ENCODE measurements around the gene LPCAT1.
A peak's percentile ranks its signal among the peaks of the same experiment; 100 is the strongest.

The LPCAT1 gene

GRCh38 chr5:1494780-1495524 lies 28.8 kb downstream of the LPCAT1 start:
- no peak for DNase-seq

GRCh38 chr5:1493941-1494340 lies 29.8 kb downstream of the LPCAT1 start:
- DNase-seq = no peak

DNA sequence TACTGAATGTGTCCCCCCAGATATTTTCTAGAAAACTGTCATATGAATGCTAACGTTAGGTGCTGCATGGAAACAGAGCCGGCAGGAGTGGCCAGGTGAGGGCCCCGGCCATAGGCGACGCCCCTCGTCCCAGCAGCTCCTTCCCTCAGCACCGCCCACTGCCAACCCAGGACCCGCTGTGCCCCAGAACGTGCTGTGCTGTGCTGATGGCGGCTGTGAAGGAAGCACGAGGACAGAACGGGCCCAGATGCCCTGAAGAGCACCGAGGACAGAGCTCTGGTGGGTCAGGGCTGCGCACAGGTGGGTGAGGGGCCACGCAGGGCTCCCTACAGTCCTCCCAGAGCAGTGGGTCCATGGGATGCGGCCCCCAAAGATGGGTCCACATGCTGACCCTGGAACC lies 30.3 kb downstream of the LPCAT1 start:
- DNase-seq = no peak

GRCh38 chr5:1492757-1493156 lies 31.0 kb downstream of the LPCAT1 start:
- no peak for DNase-seq

DNA sequence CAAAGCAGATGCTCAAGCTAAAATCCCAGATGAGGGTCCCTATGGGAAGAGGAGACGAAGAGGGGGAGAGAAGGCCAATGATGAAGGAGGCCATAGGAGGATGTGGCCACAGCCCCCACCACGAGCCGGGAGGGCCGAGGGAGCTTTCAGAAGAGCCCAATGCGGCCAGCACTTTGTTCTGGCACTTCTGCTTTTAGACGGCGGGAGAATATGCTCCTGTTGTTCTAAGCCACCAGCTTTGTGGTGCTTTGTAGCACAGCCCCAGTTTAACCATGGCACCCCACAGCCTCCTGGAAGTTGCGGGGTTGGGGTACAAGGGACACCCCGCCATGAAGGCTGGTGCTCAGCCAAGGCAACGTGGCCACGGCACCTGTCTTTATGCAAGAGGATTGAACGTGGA lies 33.4 kb downstream of the LPCAT1 start:
- DNase-seq = no peak

DNA sequence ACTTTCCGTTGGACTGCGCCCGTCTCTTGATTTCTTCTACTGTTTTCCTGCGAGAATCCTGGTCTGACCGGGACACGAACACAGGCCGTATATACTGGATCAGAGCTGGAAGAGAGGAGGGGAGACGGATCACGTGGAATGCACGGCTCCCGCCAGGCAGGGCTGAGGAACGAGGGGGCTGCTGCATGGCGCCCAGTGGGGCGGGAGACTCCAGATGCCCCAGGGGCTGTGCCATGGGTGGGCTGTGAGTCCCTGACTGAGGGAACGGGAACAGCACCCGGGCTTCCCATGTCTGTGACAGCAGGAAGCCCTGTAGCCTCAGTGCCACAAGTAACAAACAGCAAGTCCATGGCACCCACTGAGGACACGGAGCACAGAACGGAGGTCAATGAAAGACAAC lies 34.0 kb downstream of the LPCAT1 start:
- DNase-seq = no peak

DNA sequence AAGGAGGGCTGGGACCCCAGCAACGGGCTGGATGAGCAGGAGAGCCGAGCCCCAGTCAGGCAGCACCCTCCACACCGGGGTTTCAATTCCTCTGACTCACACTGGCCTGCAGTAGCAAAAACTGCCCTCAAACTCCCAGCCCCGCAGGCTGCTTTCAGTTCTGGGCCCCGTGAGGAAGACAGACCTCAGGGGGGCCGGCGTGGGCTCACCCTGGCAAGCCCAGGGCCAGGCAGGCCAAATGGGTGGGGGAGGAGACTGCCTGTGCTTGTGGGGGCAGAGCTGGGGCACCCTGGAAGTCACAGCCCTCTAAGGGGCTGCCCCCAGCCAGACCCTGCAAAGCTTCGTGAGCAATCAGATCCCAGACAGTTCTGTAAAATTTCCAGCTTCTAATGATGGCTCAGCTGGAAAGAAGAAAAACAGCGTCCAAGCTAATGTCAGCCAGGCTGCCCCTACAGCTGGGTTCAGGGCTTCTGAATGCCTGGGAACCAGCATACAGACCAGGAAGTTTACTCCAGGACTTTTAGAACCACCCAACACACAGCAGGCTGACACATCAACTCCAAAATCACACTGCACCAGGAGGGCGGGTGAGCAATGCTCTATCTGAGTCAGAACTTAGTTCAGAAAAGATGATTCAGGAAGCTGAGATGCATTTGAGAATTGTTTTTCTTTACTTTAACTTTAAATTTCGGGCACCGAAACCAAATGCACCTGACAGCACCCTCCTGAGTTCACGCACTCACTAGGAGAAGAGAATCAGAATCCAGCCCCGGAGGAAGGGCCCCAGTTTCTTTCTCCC lies 34.7 kb downstream of the LPCAT1 start:
- no peak for DNase-seq

GRCh38 chr5:1487079-1487764 lies 36.5 kb downstream of the LPCAT1 start:
- no peak for DNase-seq

DNA sequence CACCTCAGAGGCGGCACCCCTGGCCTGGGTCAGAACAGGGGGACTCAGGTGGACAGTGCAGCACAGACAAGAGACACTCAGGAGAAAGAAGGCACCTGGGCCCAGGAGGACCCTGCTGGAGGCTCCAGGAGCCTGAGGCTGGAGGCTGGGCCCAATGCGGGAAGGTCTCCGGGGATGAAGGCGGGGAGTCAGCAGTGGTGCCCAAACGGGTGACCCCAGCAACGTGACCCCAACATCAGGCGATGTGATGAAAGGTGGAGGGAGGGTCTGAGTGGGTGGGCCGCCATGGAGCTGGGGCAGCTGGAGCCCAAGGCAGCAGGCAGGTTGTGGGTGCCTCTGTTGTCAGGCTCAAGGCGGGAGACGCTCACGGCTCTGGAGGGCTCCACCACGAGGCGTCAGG lies 37.5 kb downstream of the LPCAT1 start:
- DNase-seq = no peak

- no peak for DNase-seq
These were observed 38.1 kb downstream of the LPCAT1 start for GRCh38 chr5:1485579-1486118.

GRCh38 chr5:1484730-1485578 lies 38.8 kb downstream of the LPCAT1 start:
- no peak for DNase-seq

DNA sequence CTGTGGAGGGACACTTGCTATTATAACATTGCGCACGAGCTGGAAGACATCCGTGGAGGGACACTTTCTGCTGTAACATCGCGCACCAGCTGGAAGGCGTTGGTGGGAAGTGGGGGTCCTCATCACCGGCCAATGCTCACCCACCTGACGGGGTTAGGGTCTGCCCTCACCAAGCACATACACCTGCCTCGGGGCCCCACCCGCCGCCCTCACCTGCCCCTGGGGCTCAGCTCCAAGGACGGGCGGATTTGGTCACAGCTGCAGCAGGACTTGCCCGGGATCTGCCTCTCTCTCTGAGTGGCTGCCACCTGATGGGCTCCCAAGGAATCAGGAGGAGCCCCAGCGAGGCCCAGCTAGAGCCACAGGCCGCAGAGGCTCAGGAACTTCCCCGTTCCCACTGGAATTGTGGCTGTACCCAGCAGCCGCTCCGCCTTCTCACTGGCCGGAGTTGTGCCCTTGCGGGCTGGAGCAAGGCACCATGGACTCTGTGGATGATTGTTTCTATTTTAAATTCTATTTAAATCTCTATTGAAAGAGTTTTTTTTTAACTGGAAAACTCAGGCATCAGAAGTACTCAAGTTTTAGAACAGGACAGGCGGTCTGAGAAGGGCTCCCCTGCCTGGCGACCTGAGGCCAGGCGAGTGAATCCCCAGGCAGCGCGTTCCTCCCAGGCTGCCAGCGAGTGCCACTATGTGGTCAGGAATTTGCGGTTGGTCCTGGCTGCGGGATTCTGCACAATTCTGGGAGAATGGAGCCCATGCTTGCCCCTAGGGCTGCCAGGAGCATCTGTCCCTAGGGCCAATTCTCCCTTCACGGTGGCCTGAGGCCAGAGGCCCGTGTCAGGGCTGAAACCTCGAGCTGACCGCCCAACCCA lies 39.7 kb downstream of the LPCAT1 start:
- DNase-seq = no peak

DNA sequence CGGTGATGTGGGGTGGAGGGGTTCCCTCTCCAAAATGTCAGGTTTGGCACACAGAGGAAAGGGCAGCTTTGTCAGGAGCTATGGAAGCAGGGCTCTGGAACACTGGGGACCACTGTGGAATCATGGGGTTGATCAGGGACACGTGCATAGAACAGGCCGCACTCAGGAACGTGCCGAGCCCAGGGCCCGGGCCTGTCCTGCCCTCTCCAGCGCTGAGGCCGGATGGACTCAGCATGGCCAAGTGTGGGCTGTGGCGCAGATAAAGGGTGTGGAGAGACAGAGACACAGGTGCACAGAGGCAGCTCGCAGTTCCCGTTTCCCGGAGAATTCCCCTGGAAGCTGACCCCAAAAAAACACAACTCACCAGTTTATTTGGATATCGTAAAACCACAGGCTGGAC lies 40.7 kb downstream of the LPCAT1 start:
- no peak for DNase-seq

- no peak for DNase-seq
These were observed 41.8 kb downstream of the LPCAT1 start for GRCh38 chr5:1481959-1482331.

- DNase-seq = no peak
These were observed 42.3 kb downstream of the LPCAT1 start for GRCh38 chr5:1481266-1481958.

- DNase-seq = no peak
These were observed 43.0 kb downstream of the LPCAT1 start for GRCh38 chr5:1480806-1481205.

DNA sequence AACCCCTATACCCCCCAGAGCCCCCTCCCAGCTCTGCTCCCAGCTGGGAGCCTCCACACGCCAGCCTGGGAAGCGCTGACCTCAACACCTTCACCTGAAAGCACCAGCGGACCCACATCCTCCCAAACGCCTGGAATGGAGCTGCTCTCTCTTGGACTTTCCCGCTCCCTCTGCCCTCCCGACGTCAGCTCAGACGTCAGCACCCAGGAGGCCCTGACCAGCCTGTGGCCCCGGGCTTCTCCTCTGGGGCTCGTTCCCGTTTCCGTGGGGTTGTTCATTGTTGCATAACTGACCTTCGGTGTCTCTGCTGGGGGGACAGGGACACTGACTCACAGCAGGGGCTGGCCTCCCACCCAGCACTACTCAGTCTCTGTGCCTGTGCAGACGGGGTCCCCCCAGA lies 43.5 kb downstream of the LPCAT1 start:
- no peak for DNase-seq

DNA sequence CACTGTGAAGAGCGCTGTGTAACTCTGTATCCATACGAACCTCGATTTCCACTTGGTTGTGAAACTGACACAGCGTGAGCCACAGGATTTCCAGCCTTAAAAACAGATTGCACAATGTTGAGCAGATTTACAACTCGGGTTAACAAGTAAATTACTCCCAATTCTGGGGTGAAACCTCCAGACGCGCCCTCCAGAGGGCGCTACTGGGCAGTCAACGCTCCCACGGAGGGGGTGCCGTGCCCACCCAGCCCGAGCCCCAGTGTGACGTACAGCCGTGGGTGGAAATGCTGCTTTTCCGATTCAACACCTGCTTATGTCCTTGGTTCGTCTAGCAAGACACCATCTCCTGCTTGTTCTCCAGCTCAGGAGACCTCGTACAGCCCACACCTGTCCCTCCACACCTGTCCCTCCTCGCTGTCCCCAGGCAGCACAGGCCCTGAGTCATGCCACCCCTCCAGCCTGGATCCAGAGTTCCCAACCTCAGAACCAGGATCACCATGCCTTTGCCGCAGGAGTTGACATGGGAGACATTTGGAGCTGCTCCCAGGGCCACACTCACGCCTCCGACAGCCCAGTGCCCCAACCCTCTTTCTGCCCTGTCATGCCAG lies 44.1 kb downstream of the LPCAT1 start:
- peak; percentile 29 for DNase-seq

DNA sequence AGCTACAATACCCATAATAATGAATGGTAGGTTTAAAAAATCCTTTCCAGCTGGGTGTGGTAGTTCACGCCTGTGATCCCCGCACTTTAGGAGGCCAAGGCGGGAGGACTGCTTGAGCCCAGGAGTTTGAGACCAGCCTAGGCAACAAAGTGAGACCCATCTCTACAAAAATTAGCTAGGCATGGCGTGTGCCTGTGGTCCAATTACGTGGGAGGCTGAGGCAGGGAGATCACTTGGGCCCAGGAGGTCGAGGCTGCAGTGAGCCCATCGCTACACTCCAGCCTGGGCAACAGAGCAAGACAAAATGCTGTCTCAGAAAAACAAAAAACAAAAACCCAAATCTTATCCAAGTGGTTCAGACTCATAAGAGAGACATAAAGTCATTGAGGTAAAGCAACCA lies 44.7 kb downstream of the LPCAT1 start:
- no peak for DNase-seq

DNA sequence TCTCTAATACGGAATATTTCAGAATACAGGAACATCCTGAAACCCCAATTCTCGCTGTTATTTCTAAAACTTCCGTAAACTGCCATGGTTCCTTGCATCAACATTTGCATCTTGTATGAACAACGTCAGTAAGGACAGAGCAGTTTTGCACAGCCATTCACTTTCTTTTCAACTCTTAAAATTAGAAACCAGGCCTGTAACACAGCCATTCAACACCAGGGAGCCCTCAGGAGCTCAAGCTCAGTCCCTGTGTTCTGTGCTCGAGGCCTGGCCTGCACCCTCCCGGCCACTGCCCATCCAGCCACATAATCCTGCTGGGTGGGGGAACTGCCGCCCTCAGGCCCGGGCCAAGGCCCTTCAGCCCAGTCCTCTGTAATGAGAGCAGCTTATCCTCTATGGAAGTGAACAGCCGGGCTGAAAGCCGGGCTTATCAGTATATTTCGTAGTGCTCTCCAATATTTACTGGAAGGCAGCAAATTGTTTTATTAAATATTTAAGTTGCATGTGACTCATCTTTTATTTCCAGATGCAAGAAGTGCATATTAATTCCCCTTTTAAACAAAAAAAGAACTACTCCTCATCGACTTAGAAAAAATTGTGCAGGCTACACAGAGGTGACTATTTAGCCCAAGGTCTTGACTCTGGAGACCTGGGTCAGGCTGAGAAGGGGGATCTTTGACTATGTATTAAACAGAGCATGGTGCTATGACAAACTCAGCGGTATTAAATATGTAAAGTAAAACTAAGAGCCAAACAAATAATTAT lies 45.3 kb downstream of the LPCAT1 start:
- DNase-seq = no peak

Data from T-helper 9 cell (primary cell).